Thymus (tissue), 11 donors: ENCODE data around the gene RFX3. TPM values are rescaled to one million over a fixed set of nuclear protein-coding genes. Genes with fewer than 3 reads are reported as not detected.

Experiments used
- DNase-seq, 9 donors: peaks; one replicate each; pipeline ENCODE4 v3.0.0-alpha.2; 2013; ENCODE audit warnings: low spot score in 9 of 9, low read depth in 6 of 9, missing footprints in 1 of 9
- H3K27ac ChIP-seq, 2 donors: one replicate each; pipeline ENCODE4 v1.5.1; 2013; ENCODE audit warnings: control low read depth in 1 of 2, low read depth in 1 of 2, low read length in 1 of 2, mild to moderate bottlenecking in 1 of 2, moderate library complexity in 1 of 2
- H3K27me3 ChIP-seq, 2 donors: one replicate each; pipeline ENCODE4 v1.5.1; 2013; ENCODE audit warnings: low read length in 1 of 2; ENCODE audit not compliant: control insufficient read depth in 2 of 2, insufficient read depth in 1 of 2
- H3K36me3 ChIP-seq, 2 donors: one replicate each; pipeline ENCODE4 v1.5.1; 2013; ENCODE audit warnings: low read length in 1 of 2, mild to moderate bottlenecking in 1 of 2, moderate library complexity in 1 of 2; ENCODE audit not compliant: control insufficient read depth in 2 of 2, insufficient read depth in 2 of 2
- H3K4me1 ChIP-seq, 2 donors: one replicate each; pipeline ENCODE4 v1.5.1; 2013; ENCODE audit warnings: low read length in 2 of 2; ENCODE audit not compliant: control insufficient read depth in 2 of 2, insufficient read depth in 2 of 2
- H3K4me3 ChIP-seq, 2 donors: one replicate each; pipeline ENCODE4 v1.5.1; 2013; ENCODE audit warnings: low read length in 2 of 2, control low read depth in 1 of 2, mild to moderate bottlenecking in 1 of 2
- H3K9me3 ChIP-seq, 2 donors: one replicate each; pipeline ENCODE4 v1.5.1; 2013; ENCODE audit warnings: low read length in 1 of 2, mild to moderate bottlenecking in 1 of 2; ENCODE audit not compliant: control insufficient read depth in 2 of 2, insufficient read depth in 1 of 2
- WGBS: extraction: QIAGEN DNeasy Blood & Tissue Kit; methylation state at CpG from one replicate; pipeline ENCODE4 v1.1.7; 2013; 5-methylcytosine and 5-hydroxymethylcytosine counted together
- polyA plus RNA-seq: library from polyadenylated mRNA; stranded (reverse); fragments of 200-250 nt; gene quantifications from one replicate; pipeline ENCODE4 v1.2.3, GENCODE V29; 2013
- total RNA-seq: library from RNA; stranded (reverse); fragments of 120-200 nt; gene quantifications from one replicate; pipeline ENCODE4 v1.2.4, GENCODE V29; 2013
- donor health status: healthy.

RFX3 gene
- total and polyA plus RNA-seq, 2 donors, result 5.1 to 7.8 TPM

DNA sequence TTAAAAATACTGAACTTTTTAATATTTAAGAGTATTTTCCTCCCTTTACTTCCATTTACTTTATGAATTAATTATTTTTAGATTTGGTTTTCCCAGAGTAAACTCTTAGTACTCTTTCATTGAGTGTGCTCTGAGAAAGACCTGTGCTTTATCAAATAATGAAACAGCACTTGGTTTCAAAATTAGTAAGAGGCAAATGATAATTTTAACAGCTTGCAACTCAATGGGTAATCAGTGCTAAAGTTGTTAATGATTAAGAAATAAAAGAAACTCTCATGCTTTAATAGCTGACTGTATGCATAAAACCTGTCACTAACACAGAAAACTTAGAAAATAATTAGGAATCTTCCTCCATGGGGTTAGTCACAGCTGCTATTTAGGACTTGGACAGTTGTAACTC lies 244.4 kb downstream of the RFX3 start:
- Histone ChIP-seq H3K36me3 (peaks cover 0 to under 1% of the 10 kb centered on the region in 2 donors), H3K27ac (no peak overlapping the region), H3K9me3 (no peaks in the 10 kb centered on the region), H3K4me1 (no peaks in the 10 kb centered on the region), H3K27me3 (no peaks in the 10 kb centered on the region), H3K4me3 (no peak overlapping the region)
- no peak for DNase-seq

DNA sequence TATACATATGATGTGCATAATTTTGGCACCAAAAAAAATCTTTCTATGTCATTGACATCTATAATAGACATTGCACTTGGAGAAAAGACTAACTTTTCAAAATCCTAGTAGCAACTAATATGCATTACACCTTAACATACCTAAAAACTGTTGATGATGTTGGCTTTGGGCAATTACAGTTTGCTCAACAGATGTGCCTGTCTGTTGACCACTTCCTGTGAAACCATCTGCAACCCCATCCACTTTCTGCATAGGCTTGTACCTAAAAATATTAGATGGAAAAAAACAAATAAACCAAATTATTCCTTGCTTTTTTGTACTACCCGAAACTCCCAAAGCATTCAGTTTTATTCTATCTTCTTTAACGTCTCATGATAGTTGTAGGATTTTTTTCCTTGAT lies 248.6 kb downstream of the RFX3 start:
- 75% methylated on average over 2 of the region's 2 CpGs for WGBS
- Histone ChIP-seq H3K4me1 (no peaks in the 10 kb centered on the region), H3K36me3 (peaks cover 0 to 16% of the 10 kb centered on the region in 2 donors), H3K9me3 (no peaks in the 10 kb centered on the region), H3K4me3 (no peak overlapping the region), H3K27me3 (no peaks in the 10 kb centered on the region), H3K27ac (no peak overlapping the region)
- DNase-seq, result peak in 1 of 9 donors; percentile 7

GRCh38 chr9:3271581-3271980 lies 254.2 kb downstream of the RFX3 start:
- over 99% methylated on average over 2 of the region's 2 CpGs for WGBS
- Histone ChIP-seq H3K27ac (no peak overlapping the region), H3K27me3 (no peaks in the 10 kb centered on the region), H3K9me3 (no peaks in the 10 kb centered on the region), H3K4me1 (no peaks in the 10 kb centered on the region), H3K4me3 (no peak overlapping the region), H3K36me3 (peaks cover 0 to 26% of the 10 kb centered on the region in 2 donors)
- no peak for DNase-seq

DNA sequence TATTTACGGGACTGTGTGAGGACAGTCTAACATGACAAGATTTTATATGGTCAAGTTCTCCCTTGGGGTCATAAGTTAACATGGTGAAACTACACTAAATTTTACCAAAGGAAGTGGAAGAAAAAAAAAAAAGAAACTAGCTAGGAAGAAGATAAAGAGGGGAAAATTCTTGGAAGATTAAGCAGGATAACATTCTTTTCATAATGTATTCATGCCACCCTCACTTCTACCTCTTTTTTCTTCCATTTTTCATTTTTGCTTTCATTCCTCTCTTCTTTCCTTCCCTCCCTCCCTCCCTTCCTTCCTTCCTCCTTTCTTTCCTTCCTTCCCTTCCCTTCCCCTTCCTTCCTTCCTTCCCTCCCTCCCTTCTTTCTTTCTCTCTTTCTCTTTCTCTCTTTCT lies 254.6 kb downstream of the RFX3 start:
- WGBS, result 100% methylated on average over 1 of the region's 1 CpG
- Histone ChIP-seq H3K4me3 (no peak overlapping the region), H3K27ac (no peak overlapping the region), H3K27me3 (no peaks in the 10 kb centered on the region), H3K9me3 (no peaks in the 10 kb centered on the region), H3K36me3 (peaks cover 0 to 23% of the 10 kb centered on the region in 2 donors), H3K4me1 (no peaks in the 10 kb centered on the region)
- DNase-seq, result no peak

DNA sequence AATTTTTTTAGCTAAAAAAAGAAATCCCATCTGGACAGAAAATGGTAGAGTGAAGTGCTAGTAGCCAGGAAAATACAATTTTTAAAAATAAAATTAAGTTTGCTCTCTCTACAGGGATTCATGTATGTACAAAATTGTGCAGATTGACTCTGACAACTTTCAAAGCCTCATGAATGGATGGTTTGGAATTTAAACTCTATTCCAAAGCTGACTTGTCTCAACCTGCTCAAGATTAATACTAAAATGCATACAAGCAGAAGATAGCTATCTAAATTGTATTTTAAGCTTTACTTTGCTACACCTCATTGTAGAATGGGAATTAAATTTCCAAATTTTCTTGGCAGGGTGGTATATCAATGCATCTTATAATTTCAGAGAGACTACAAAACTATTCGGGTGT lies 257.6 kb downstream of the RFX3 start:
- Histone ChIP-seq H3K4me1 (no peaks in the 10 kb centered on the region), H3K27ac (no peak overlapping the region), H3K27me3 (no peaks in the 10 kb centered on the region), H3K9me3 (no peaks in the 10 kb centered on the region), H3K36me3 (peaks cover 0 to 14% of the 10 kb centered on the region in 2 donors), H3K4me3 (no peak overlapping the region)
- DNase-seq, result no peak
- 98% methylated on average over 1 of the region's 1 CpG for WGBS

- 97% methylated on average over 3 of the region's 3 CpGs for WGBS
- H3K4me3 ChIP-seq, result no peak overlapping the region
Measured at GRCh38 chr9:3263698-3264097, 262.1 kb downstream of the RFX3 start.

GRCh38 chr9:3262826-3263529 lies 262.8 kb downstream of the RFX3 start:
- no peak for DNase-seq
- Histone ChIP-seq H3K4me3 (no peak overlapping the region), H3K9me3 (no peaks in the 10 kb centered on the region), H3K27me3 (no peaks in the 10 kb centered on the region), H3K4me1 (no peaks in the 10 kb centered on the region), H3K27ac (no peak overlapping the region), H3K36me3 (peaks cover 0 to 8% of the 10 kb centered on the region in 2 donors)
- WGBS, result 98% methylated on average over 10 of the region's 10 CpGs

More at GRCh38 chr9:3263698-3264097, 262.1 kb downstream of the RFX3 start:
- DNase-seq, result no peak
- H3K4me1 ChIP-seq, result no peaks in the 10 kb centered on the region
- no peaks in the 10 kb centered on the region for H3K27me3 ChIP-seq
- no peaks in the 10 kb centered on the region for H3K9me3 ChIP-seq
- H3K27ac ChIP-seq, result no peak overlapping the region
- peaks cover 0 to 8% of the 10 kb centered on the region in 2 donors for H3K36me3 ChIP-seq

GRCh38 chr9:3261484-3261883 lies 264.3 kb downstream of the RFX3 start:
- WGBS, result 97% methylated on average over 5 of the region's 5 CpGs
- Histone ChIP-seq H3K9me3 (no peaks in the 10 kb centered on the region), H3K36me3 (peaks cover 0 to 14% of the 10 kb centered on the region in 2 donors), H3K27ac (no peak overlapping the region), H3K4me1 (no peaks in the 10 kb centered on the region), H3K4me3 (no peak overlapping the region), H3K27me3 (no peaks in the 10 kb centered on the region)
- no peak for DNase-seq

DNA sequence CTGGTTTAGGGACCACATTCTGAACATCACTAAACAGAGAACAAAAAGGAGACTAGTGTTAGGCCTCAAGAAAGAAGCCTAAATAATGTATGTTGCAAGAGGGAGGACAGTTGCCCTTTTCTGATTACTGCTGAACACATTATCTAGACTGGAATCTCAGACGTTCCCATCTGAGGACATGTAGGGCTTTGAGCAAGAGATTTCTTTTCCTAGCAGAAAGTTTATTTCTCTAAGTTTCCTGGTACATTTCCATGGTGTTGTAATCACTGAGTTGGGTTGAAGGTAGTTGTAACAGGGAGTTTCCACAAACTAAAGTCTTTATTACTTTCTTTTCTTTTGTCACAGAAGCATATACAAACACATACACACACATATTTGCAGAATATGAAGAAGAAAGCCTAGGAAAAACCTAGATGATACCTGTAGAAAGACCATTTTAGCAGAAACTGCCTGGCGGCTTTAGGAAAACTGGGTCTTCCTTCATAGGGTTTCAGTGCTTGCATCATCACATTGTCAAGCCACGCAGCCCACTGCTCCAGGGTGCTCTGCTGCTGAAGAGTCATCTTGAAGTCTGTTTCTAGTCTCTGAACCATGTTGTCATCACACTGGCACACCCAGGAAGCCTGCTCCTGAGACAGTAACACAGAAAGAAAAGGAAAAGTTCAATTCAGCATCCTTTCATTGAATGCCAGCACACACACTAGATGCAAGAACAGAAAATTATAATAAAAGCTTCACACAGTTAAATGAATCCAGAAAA lies 269.1 kb downstream of the RFX3 start:
- H3K36me3 ChIP-seq, result peaks cover 3 to 16% of the 10 kb centered on the region in 2 donors
- 96% methylated on average over 3 of the region's 3 CpGs for WGBS
- no peaks in the 10 kb centered on the region for H3K27me3 ChIP-seq
- H3K27ac ChIP-seq, result no peak overlapping the region
- H3K4me1 ChIP-seq, result no peaks in the 10 kb centered on the region
- H3K9me3 ChIP-seq, result no peaks in the 10 kb centered on the region
- H3K4me3 ChIP-seq, result no peak overlapping the region
- no peak for DNase-seq
